ENCODE results near the gene ZNF423.
A peak's percentile ranks its signal among the peaks of the same experiment; 100 is the strongest.

ZNF423 gene

DNA sequence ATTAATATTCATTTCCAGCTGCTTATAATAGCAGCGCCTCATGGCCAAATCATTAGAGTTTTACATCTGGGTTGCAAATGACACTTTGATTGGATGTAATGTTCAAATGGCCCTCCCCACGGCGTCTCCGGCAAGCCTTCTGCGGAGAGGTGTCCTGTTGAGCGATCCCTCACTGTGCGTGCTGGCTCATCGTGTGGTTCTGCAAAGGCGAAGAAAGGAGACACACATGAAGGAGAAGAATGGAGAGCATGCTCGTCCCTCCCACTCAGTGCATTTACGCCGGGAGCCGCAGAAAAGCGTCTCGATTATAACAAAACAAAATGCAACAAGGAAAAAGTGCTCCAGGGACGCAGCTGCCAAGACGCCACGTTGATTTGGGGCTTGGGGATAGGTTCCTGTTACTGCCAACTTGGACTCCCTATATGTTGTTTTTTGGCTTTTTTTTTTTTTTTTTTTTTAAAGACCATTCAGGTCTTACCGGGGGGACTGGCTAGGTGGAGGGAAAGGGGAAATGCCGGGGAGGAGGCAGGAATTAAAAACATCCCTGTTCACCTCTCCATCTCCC is 364.7 kb downstream of the ZNF423 start:
- Histone ChIP-seq H2AFZ (ENCODE audit: low read length) (peak overlapping the region; percentile 76), H3K9me2 (replicated peaks; ENCODE audit: insufficient read depth, low read length) (no peaks in the 10 kb centered on the region), H3K36me3 (replicated peaks; ENCODE audit: insufficient read depth, low read length) (no peaks in the 10 kb centered on the region), H4K20me1 (ENCODE audit: insufficient read depth, low read length) (no peaks in the 10 kb centered on the region), H3K4me2 (ENCODE audit: low read depth, low read length) (peak overlapping the region; percentile 71; the same call in 1 of the 2 replicates), H3K4me1 (ENCODE audit: low read length) (no peaks in the 10 kb centered on the region), H3K27ac (ENCODE audit: low read length) (no peak overlapping the region), H3K9ac (ENCODE audit: low read length) (peak overlapping the region; percentile 54; the same call in 1 of the 2 replicates), H3F3A (ENCODE audit: insufficient read depth, low read length) (no peaks in the 10 kb centered on the region), H3K79me2 (ENCODE audit: low read length) (no peaks in the 10 kb centered on the region), H3K9me3 (replicated peaks; ENCODE audit: insufficient read depth, low read length) (no peaks in the 10 kb centered on the region), H3K27me3 (replicated peaks; ENCODE audit: insufficient read depth, low read length) (no peaks in the 10 kb centered on the region), H3K4me3 (ENCODE audit: low read length) (0 out of 2 replicates have a peak overlapping the region, but pooled peaks have one; percentile 49)
- no peak for DNase-seq
- TF ChIP-seq, protein P1, sequence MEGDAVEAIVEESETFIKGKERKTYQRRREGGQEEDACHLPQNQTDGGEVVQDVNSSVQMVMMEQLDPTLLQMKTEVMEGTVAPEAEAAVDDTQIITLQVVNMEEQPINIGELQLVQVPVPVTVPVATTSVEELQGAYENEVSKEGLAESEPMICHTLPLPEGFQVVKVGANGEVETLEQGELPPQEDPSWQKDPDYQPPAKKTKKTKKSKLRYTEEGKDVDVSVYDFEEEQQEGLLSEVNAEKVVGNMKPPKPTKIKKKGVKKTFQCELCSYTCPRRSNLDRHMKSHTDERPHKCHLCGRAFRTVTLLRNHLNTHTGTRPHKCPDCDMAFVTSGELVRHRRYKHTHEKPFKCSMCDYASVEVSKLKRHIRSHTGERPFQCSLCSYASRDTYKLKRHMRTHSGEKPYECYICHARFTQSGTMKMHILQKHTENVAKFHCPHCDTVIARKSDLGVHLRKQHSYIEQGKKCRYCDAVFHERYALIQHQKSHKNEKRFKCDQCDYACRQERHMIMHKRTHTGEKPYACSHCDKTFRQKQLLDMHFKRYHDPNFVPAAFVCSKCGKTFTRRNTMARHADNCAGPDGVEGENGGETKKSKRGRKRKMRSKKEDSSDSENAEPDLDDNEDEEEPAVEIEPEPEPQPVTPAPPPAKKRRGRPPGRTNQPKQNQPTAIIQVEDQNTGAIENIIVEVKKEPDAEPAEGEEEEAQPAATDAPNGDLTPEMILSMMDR (IDR thresholded peaks at IDR 0.05; ENCODE audit: low read length) = no peak
- TF ChIP-seq EZH2phosphoT487 (IDR thresholded peaks at IDR 0.05; ENCODE audit: low read length) = no peak
- no peak for TF ChIP-seq EZH2 (optimal IDR thresholded peaks at IDR 0.05; ENCODE audit: low read depth, low read length)

DNA sequence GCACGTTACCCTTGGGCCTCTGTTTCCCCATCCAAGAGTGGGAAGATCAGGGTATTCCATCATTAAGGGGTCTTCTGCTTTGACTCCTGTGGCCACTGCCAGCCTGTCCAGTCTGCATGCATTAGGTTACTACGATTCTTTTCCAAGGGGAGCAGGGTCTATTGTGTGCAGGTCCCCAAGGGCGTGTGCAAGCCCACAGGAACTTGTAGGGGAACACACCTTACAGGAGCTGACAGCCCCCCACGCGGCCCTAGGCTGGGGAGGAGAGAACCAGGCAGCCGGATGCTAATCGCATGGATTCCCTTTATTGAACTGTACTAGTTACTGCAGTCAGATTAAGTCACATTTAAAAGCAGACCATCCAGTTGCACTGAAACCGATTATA is 365.6 kb downstream of the ZNF423 start:
- DNase-seq = no peak
- Histone ChIP-seq H3K9me3 (replicated peaks; ENCODE audit: insufficient read depth, low read length) (no peaks in the 10 kb centered on the region), H3K4me1 (ENCODE audit: low read length) (no peaks in the 10 kb centered on the region), H3K9ac (ENCODE audit: low read length) (no peak overlapping the region), H3K4me2 (ENCODE audit: low read depth, low read length) (no peak overlapping the region), H3K9me2 (replicated peaks; ENCODE audit: insufficient read depth, low read length) (no peaks in the 10 kb centered on the region), H3K27me3 (replicated peaks; ENCODE audit: insufficient read depth, low read length) (no peaks in the 10 kb centered on the region), H2AFZ (ENCODE audit: low read length) (no peak overlapping the region), H3K79me2 (ENCODE audit: low read length) (no peaks in the 10 kb centered on the region), H3K4me3 (ENCODE audit: low read length) (no peak overlapping the region), H3K36me3 (replicated peaks; ENCODE audit: insufficient read depth, low read length) (no peaks in the 10 kb centered on the region), H3F3A (ENCODE audit: insufficient read depth, low read length) (no peaks in the 10 kb centered on the region), H4K20me1 (ENCODE audit: insufficient read depth, low read length) (no peaks in the 10 kb centered on the region), H3K27ac (ENCODE audit: low read length) (no peak overlapping the region)
- no peak for TF ChIP-seq EZH2phosphoT487 (IDR thresholded peaks at IDR 0.05; ENCODE audit: low read length)
- TF ChIP-seq EZH2 (optimal IDR thresholded peaks at IDR 0.05; ENCODE audit: low read depth, low read length) = no peak
- TF ChIP-seq, protein P1 (IDR thresholded peaks at IDR 0.05; ENCODE audit: low read length) = no peak

DNA sequence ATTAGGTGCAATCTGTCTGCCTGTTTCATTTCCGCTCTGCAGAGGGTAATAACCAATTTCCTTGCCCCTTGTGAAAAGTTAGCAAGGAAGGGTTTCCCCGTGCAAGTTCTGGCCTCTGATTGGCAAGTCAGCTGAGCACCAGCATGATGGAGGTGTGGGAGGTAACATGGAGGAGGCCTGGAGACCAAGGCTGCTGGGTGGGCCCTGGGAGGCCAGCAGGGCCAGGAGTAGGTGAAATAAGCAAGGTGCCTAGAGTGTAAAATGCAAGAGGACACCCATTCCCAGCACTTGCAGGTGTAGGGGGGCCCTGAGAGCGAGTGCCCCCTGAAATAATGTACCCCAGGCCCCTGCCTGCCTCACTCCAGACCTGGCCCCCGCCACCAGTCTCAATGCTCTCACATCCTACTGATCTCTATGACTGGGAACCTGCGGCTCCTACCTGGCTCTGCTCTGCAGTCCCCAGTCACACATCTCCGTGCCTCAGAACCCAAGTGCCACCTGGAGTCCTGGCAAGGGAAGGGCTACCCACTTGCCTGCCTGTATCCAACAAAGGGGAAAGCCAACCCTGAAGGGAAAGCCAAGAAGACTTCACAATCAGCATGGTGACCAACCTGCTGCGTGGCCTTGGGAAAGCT is 366.1 kb downstream of the ZNF423 start:
- Histone ChIP-seq H3K9me2 (replicated peaks; ENCODE audit: insufficient read depth, low read length) (no peaks in the 10 kb centered on the region), H3K4me2 (ENCODE audit: low read depth, low read length) (no peak overlapping the region), H3K9ac (ENCODE audit: low read length) (no peak overlapping the region), H3K36me3 (replicated peaks; ENCODE audit: insufficient read depth, low read length) (no peaks in the 10 kb centered on the region), H4K20me1 (ENCODE audit: insufficient read depth, low read length) (no peaks in the 10 kb centered on the region), H3K9me3 (replicated peaks; ENCODE audit: insufficient read depth, low read length) (no peaks in the 10 kb centered on the region), H3K4me1 (ENCODE audit: low read length) (no peaks in the 10 kb centered on the region), H3K4me3 (ENCODE audit: low read length) (no peak overlapping the region), H3K79me2 (ENCODE audit: low read length) (no peaks in the 10 kb centered on the region), H3K27me3 (replicated peaks; ENCODE audit: insufficient read depth, low read length) (no peaks in the 10 kb centered on the region), H3F3A (ENCODE audit: insufficient read depth, low read length) (no peaks in the 10 kb centered on the region), H2AFZ (ENCODE audit: low read length) (no peak overlapping the region), H3K27ac (ENCODE audit: low read length) (no peak overlapping the region)
- TF ChIP-seq EZH2phosphoT487 (IDR thresholded peaks at IDR 0.05; ENCODE audit: low read length) = no peak
- TF ChIP-seq EZH2 (optimal IDR thresholded peaks at IDR 0.05; ENCODE audit: low read depth, low read length) = no peak
- TF ChIP-seq, protein P1 (IDR thresholded peaks at IDR 0.05; ENCODE audit: low read length) = peak; percentile 32
- no peak for DNase-seq

Measured in MM.1S (cell line).